GM19395 (cell line): ENCODE measurements around the gene GBA2.

Source experiments
- ATAC-seq: cut with Tn5 transposase; IDR thresholded peaks from one replicate; pipeline ENCODE4 v1.9.1; 2021; ENCODE audit warnings: mild to moderate bottlenecking, moderate library complexity; ENCODE audit not compliant: unreplicated experiment

GBA2 gene

GRCh38 chr9:35766997-35767396 is 18.0 kb upstream of the GBA2 start:
- ATAC-seq = no peak

GRCh38 chr9:35763803-35764202 is 14.8 kb upstream of the GBA2 start:
- ATAC-seq = no peak

GRCh38 chr9:35763181-35763580 is 14.2 kb upstream of the GBA2 start:
- no peak for ATAC-seq

GRCh38 chr9:35760651-35761050 is 11.6 kb upstream of the GBA2 start:
- no peak for ATAC-seq

GRCh38 chr9:35759795-35760194 is 10.8 kb upstream of the GBA2 start:
- ATAC-seq = no peak

- no peak for ATAC-seq
Measured at GRCh38 chr9:35758475-35759050, 9.5 kb upstream of the GBA2 start.

- ATAC-seq = no peak
Measured at GRCh38 chr9:35757892-35758275, 8.9 kb upstream of the GBA2 start.

- peak; percentile 52 for ATAC-seq
Measured at GRCh38 chr9:35757226-35757891, 8.3 kb upstream of the GBA2 start.

GRCh38 chr9:35756275-35757225 is 7.5 kb upstream of the GBA2 start:
- ATAC-seq = peak; percentile 65

- no peak for ATAC-seq
Measured at GRCh38 chr9:35755071-35755470, 6.0 kb upstream of the GBA2 start.

GRCh38 chr9:35754264-35754663 is 5.2 kb upstream of the GBA2 start, which contains the start of gene MSMP:
Gene MSMP, minus strand, starts transcription at chr9:35754276. Its CDS starts 147 bp downstream, at chr9:35754129.
- ATAC-seq = no peak

- no peak for ATAC-seq
Measured at GRCh38 chr9:35753466-35753865, 4.4 kb upstream of the GBA2 start.

- ATAC-seq = no peak
Measured at GRCh38 chr9:35750256-35750531, 1.2 kb upstream of the GBA2 start.

- peak; percentile 49 for ATAC-seq
Measured at GRCh38 chr9:35749515-35750255, 657 bp upstream of the GBA2 start.

GRCh38 chr9:35748242-35748857 is 678 bp downstream of the GBA2 start:
- ATAC-seq = no peak

- no peak for ATAC-seq
Measured at GRCh38 chr9:35746583-35746982, 2.4 kb downstream of the GBA2 start.

GRCh38 chr9:35745569-35745968 is 3.5 kb downstream of the GBA2 start:
- ATAC-seq = no peak

- ATAC-seq = no peak
Measured at GRCh38 chr9:35743880-35744518, 5.0 kb downstream of the GBA2 start.

GRCh38 chr9:35743452-35743851 is 5.6 kb downstream of the GBA2 start:
- no peak for ATAC-seq

GRCh38 chr9:35741740-35742139 is 7.3 kb downstream of the GBA2 start:
- ATAC-seq = no peak
